ENCODE measurements around the gene PDPN. TPM values are rescaled to one million over a fixed set of nuclear protein-coding genes. Genes with fewer than 3 reads are reported as not detected.
"Not testable (repeated sequence)": the region's sequence is repeated elsewhere in the genome, so short reads cannot be mapped to it uniquely, and the experiment has no call there.

Gene PDPN
- total and polyA plus RNA-seq, 10 donors: 0.09 to 1.9 (median 0.38) TPM; not detected in 4

DNA sequence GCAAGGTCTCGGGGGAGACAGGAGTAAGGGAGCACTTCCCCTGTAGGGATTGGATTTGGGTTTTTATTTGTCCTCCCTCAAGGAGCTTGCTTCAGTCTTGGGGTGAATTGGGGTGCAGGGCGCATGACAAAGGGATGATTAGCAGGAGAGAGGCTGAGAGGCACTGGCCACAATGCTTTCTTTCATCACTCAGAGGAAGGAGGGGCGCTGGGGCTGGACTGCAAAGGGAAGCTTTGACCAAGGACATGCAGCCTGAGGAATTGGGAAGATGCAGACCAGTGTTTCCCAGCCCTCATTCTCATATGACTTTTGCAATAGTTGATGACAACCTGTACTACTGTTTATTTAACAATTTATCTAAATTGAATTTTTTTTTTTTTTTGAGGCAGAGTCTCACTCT, 34.1 kb upstream of the PDPN start:
- no peaks in the 10 kb centered on the region for H3K9me3 ChIP-seq
- intact Hi-C loops (cut with DNase I; ENCODE audit: low total_unique reads): no loop called here
- peaks cover 0 to 40% (median 0%) of the 10 kb centered on the region in 7 donors for H3K27me3 ChIP-seq (replicated peaks in 1 of 7)
- no peak overlapping the region for H3K4me3 ChIP-seq
- DNase-seq: no peak
- TF ChIP-seq POLR2AphosphoS5 (IDR thresholded peaks at IDR 0.05) (no peak), POLR2A (IDR thresholded peaks at IDR 0.05) (no peak)
- TF ChIP-seq, protein P1, sequence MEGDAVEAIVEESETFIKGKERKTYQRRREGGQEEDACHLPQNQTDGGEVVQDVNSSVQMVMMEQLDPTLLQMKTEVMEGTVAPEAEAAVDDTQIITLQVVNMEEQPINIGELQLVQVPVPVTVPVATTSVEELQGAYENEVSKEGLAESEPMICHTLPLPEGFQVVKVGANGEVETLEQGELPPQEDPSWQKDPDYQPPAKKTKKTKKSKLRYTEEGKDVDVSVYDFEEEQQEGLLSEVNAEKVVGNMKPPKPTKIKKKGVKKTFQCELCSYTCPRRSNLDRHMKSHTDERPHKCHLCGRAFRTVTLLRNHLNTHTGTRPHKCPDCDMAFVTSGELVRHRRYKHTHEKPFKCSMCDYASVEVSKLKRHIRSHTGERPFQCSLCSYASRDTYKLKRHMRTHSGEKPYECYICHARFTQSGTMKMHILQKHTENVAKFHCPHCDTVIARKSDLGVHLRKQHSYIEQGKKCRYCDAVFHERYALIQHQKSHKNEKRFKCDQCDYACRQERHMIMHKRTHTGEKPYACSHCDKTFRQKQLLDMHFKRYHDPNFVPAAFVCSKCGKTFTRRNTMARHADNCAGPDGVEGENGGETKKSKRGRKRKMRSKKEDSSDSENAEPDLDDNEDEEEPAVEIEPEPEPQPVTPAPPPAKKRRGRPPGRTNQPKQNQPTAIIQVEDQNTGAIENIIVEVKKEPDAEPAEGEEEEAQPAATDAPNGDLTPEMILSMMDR (IDR thresholded peaks at IDR 0.05 in 8 of 11, conservative IDR thresholded peaks at IDR 0.05 in 3 of 11): no peak
- no peaks in the 10 kb centered on the region for H3K4me1 ChIP-seq
- H3K27ac ChIP-seq: no peak overlapping the region
- no peaks in the 10 kb centered on the region for H3K36me3 ChIP-seq
- WGBS, 5 donors: 61 to 71% (median 64%) methylated on average over 3 of the region's 3 CpGs

DNA sequence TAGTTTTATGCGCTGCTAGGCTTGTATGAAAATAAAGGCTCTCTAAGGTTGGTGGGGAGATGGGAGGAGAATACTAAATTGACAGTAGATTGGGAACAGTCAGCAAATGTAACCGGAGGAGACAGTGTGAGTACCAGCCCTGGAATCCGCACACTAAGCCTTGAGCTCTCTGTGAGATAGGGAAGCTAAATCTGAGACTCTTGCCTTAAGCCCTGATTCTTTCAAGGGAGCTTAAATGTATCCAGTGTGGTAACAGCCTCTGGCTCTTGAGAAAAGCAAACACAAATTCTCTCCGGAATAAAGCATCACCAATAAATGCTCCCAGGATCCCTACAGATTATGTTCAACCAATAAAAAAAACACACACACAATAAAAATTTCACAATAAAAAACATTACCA, 33.0 kb upstream of the PDPN start:
- H3K9me3 ChIP-seq: no peaks in the 10 kb centered on the region
- WGBS, 5 donors: 81 to 91% (median 87%) methylated on average over 4 of the region's 4 CpGs
- DNase-seq: no peak

DNA sequence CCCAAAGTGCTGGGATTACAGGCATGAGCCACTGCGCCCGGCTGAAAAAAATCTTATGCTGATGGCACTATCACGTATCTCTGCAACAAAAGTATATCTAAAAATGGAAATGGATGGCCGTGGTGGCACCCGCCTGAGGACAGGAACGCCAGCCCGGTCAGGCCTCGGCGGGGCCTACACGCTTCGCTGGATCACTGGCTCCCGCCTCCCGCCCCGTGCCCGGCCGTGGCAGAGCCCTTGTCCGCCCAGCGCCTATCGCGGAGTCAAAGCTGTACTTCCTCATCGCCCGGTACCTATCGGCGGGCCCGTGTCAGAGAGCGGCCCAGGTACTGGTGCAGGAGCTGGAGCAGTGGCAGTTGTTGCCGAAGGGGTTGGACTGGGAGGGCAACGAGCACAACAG, 28.8 kb upstream of the PDPN start:
- no peak for TF ChIP-seq POLR2A (IDR thresholded peaks at IDR 0.05)
- TF ChIP-seq, protein P1 (IDR thresholded peaks at IDR 0.05 in 8 of 11, conservative IDR thresholded peaks at IDR 0.05 in 3 of 11): no peak
- WGBS, 5 donors: 94 to 97% (median 95%) methylated on average over 27 to 28 of the region's 28 CpGs
- no peak for DNase-seq

More for the DNA sequence above, 33.0 kb upstream of the PDPN start:
- Histone ChIP-seq H3K4me3 (no peak overlapping the region), H3K27ac (no peak overlapping the region), H3K36me3 (no peaks in the 10 kb centered on the region), H3K27me3 (replicated peaks in 1 of 7) (peaks cover 0 to 40% (median 0%) of the 10 kb centered on the region in 7 donors), H3K4me1 (no peaks in the 10 kb centered on the region)
- intact Hi-C loops (cut with DNase I; ENCODE audit: low total_unique reads): no loop called here
- no peak for TF ChIP-seq POLR2AphosphoS5 (IDR thresholded peaks at IDR 0.05)

DNA sequence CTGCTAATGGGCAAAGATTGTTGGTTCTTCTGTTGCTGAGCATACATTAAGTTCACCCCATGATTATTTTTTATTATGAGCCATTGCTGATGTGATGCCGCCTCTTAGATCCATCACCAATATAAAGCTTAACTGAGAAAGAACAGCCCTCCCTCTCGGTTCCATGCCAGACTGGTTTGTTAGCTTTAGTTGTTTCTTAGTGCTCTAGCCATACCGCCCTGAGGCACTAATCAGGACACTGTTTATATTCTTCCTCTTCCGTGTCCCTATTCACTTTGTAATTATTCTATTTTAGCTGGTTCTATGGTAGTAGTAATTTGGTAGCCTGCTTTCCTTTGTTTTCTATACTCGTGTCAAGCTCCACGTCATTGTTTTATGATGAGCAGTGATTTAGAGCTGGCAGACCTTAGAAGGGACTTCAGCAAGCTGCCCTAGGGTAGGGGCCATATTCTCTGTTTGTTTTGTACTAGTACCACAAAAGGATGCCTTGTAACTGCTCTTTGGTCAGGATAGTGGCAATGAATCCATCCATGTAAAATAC, 27.3 kb upstream of the PDPN start:
- intact Hi-C loops (cut with DNase I; ENCODE audit: low total_unique reads): no loop called here
- H3K9me3 ChIP-seq: no peaks in the 10 kb centered on the region
- no peaks in the 10 kb centered on the region for H3K4me1 ChIP-seq
- no peaks in the 10 kb centered on the region for H3K36me3 ChIP-seq
- no peak overlapping the region for H3K4me3 ChIP-seq
- H3K27ac ChIP-seq: no peak overlapping the region
- 69 to 81% (median 76%) methylated on average over 6 of the region's 6 CpGs for WGBS, 5 donors
- TF ChIP-seq POLR2A (IDR thresholded peaks at IDR 0.05) (no peak), POLR2AphosphoS5 (IDR thresholded peaks at IDR 0.05) (no peak)
- TF ChIP-seq, protein P1 (IDR thresholded peaks at IDR 0.05 in 8 of 11, conservative IDR thresholded peaks at IDR 0.05 in 3 of 11): no peak
- no peak for DNase-seq
- no peaks in the 10 kb centered on the region for H3K27me3 ChIP-seq (replicated peaks in 1 of 7)

More for the DNA sequence above, 28.8 kb upstream of the PDPN start:
- H3K36me3 ChIP-seq: no peaks in the 10 kb centered on the region
- H3K9me3 ChIP-seq: no peaks in the 10 kb centered on the region
- H3K27me3 ChIP-seq (replicated peaks in 1 of 7): peaks cover 0 to 2% (median 0%) of the 10 kb centered on the region in 7 donors
- H3K27ac ChIP-seq: no peak overlapping the region
- H3K4me1 ChIP-seq: no peaks in the 10 kb centered on the region
- no peak overlapping the region for H3K4me3 ChIP-seq
- intact Hi-C loops (cut with DNase I; ENCODE audit: low total_unique reads): no loop called here

DNA sequence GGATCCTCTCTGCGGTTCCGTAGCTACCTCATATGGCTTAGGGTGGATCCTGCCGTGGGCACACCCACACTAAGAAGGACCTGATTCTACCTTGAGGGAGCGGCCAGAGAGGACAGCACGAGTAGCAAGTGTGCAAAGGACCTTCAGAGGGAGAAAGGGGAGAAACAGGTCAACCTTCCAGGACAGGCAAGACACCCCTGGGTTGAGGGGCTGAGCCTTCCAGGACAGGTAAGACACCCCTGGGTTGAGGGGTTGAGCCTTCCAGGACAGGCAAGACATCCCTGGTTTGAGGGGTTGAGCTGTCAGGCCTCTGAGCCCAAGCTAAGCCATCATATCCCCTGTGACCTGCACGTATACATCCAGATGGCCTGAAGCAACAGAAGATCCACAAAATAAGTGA, 23.1 kb upstream of the PDPN start:
- intact Hi-C loops (cut with DNase I; ENCODE audit: low total_unique reads): no loop called here
- Histone ChIP-seq H3K27ac (no peak overlapping the region), H3K27me3 (replicated peaks in 1 of 7) (peaks cover 0 to 4% (median 0%) of the 10 kb centered on the region in 7 donors), H3K36me3 (no peaks in the 10 kb centered on the region), H3K4me1 (no peaks in the 10 kb centered on the region), H3K4me3 (no peak overlapping the region), H3K9me3 (no peaks in the 10 kb centered on the region)
- no peak for TF ChIP-seq POLR2AphosphoS5 (IDR thresholded peaks at IDR 0.05)
- TF ChIP-seq, protein P1 (IDR thresholded peaks at IDR 0.05 in 8 of 11, conservative IDR thresholded peaks at IDR 0.05 in 3 of 11): no peak
- no peak for TF ChIP-seq POLR2A (IDR thresholded peaks at IDR 0.05)
- WGBS, 5 donors: 77 to 93% (median 82%) methylated on average over 6 of the region's 6 CpGs
- no peak for DNase-seq

DNA sequence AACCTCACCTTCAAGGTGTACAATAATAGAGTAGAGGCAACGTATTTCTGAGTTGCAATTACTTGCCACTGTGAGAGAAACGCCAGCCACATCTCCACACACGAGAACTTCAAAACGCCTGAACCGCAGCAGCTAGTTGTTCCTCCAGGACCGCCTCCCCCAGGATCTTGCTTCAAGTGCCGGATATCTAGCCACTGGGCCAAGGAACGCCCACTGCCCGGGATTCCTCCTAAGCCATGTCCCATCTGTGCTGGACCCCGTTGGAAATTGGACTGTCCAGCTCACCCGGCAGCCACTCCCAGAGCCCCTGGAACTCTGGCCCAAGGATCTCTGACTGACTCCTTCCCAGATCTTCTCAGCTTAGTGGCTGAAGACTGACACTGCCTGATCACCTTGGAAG, 20.7 kb upstream of the PDPN start:
- H3K9me3 ChIP-seq; H3K4me3 ChIP-seq; H3K36me3 ChIP-seq; H3K27ac ChIP-seq; DNase-seq; intact Hi-C loops (cut with DNase I; ENCODE audit: low total_unique reads); H3K4me1 ChIP-seq: not testable (repeated sequence)
- peaks cover 0 to 15% (median 0%) of the 10 kb centered on the region in 7 donors for H3K27me3 ChIP-seq (replicated peaks in 1 of 7)
- WGBS, 5 donors: 90 to 94% (median 91%) methylated on average over 11 of the region's 11 CpGs
